SK-N-SH (cell line): ENCODE results near the gene NOL4L. TPM values are rescaled to one million over a fixed set of nuclear protein-coding genes. Genes with fewer than 3 reads are reported as not detected.

ENCODE experiments used
- CTCF ChIA-PET: fragments of 300-600, 350-600 bp; formaldehyde crosslinking; extraction: SDS; loops from one replicate; lab custom pipeline; 2021; lab: Yijun Ruan, JAX
- POLR2A ChIA-PET: fragments of 350-600 bp; sonication (Branson Sonifier 250); formaldehyde crosslinking; extraction: SDS; loops from one replicate; lab custom pipeline; 2020; ENCODE audit warnings: antibody characterized with exemption, inconsistent platforms; lab: Yijun Ruan, JAX
- DNase-seq: peaks from one replicate; pipeline ENCODE4 v3.0.0; 2012
- H2AFZ ChIP-seq: fragments of 200-600 bp; sonication (generic); 2 replicates; pipeline ENCODE4 v1.8.1; 2016; ENCODE audit warnings: antibody characterized with exemption, mild to moderate bottlenecking, low read depth
- H3F3A ChIP-seq: fragments of 200-600 bp; sonication (generic); replicated peaks from 2 replicates; pipeline ENCODE3; 2016; ENCODE audit warnings: antibody characterized with exemption, mild to moderate bottlenecking; ENCODE audit not compliant: insufficient read depth
- H3K27ac ChIP-seq, 2 experiments: fragments of 200-500 bp in 1 of 2; fragments of 200-600 bp in 1 of 2; sonication (Bioruptor generic) in 1 of 2; sonication (generic), shearing (Covaris generic) in 1 of 2; 2 replicates each; pipeline versions ENCODE4 v1.5.1 to v1.6.1; 2014 to 2016; ENCODE audit warnings: low read depth in 2 of 2, inconsistent platforms in 1 of 2, low read length in 1 of 2, mild to moderate bottlenecking in 1 of 2, mixed read lengths in 1 of 2
- H3K27me3 ChIP-seq: fragments of 200-600 bp; sonication (generic), shearing (Covaris generic); 2 replicates; pipeline ENCODE4 v1.6.1; 2016; ENCODE audit warnings: mixed run types; ENCODE audit not compliant: insufficient read depth
- H3K36me3 ChIP-seq, 2 experiments: fragments of 200-500 bp in 1 of 2; fragments of 200-600 bp in 1 of 2; sonication (Bioruptor generic) in 1 of 2; sonication (generic) in 1 of 2; replicated peaks in 1 of 2; 2 replicates each; pipeline versions ENCODE3 to v1.5.1; 2014 to 2016; ENCODE audit warnings: low read length in 1 of 2, mild to moderate bottlenecking in 1 of 2; ENCODE audit not compliant: insufficient read depth in 2 of 2, control insufficient read depth in 1 of 2
- H3K4me1 ChIP-seq, 2 experiments: fragments of 200-500 bp in 1 of 2; fragments of 200-600 bp in 1 of 2; sonication (Bioruptor generic) in 1 of 2; sonication (generic), shearing (Covaris generic) in 1 of 2; 2 replicates each; pipeline versions ENCODE4 v1.5.1 to v1.6.1; 2014 to 2016; ENCODE audit warnings: low read depth in 1 of 2, low read length in 1 of 2, mixed run types in 1 of 2; ENCODE audit not compliant: insufficient read depth in 2 of 2, control insufficient read depth in 1 of 2
- H3K4me2 ChIP-seq: fragments of 200-600 bp; sonication (generic), shearing (Covaris generic); 2 replicates; pipeline ENCODE4 v1.6.1; 2017; ENCODE audit warnings: mixed run types
- H3K4me3 ChIP-seq, 2 experiments: fragments of 200-500 bp in 1 of 2; fragments of 200-600 bp in 1 of 2; sonication (Bioruptor generic) in 1 of 2; sonication (generic), shearing (Covaris generic) in 1 of 2; 2 replicates each; pipeline versions ENCODE4 v1.5.1 to v1.8.1; 2014 to 2016; ENCODE audit warnings: low read depth in 2 of 2, inconsistent platforms in 1 of 2, low read length in 1 of 2, mild to moderate bottlenecking in 1 of 2, mixed read lengths in 1 of 2, moderate library complexity in 1 of 2
- H3K79me2 ChIP-seq: fragments of 200-600 bp; sonication (generic); 2 replicates; pipeline ENCODE4 v1.8.1; 2017; ENCODE audit warnings: mild to moderate bottlenecking; ENCODE audit not compliant: insufficient read depth
- H3K9ac ChIP-seq: fragments of 200-600 bp; sonication (generic); 2 replicates; pipeline ENCODE4 v1.6.1; 2017; ENCODE audit warnings: mixed run types
- H3K9me2 ChIP-seq: fragments of 200-600 bp; sonication (generic); 2 replicates; pipeline ENCODE4 v1.6.1; 2017; ENCODE audit warnings: mixed run types
- H3K9me3 ChIP-seq: fragments of 200-600 bp; sonication (generic); 2 replicates; pipeline ENCODE4 v1.6.1; 2017; ENCODE audit warnings: mixed run types, mild to moderate bottlenecking, moderate library complexity
- H4K20me1 ChIP-seq: fragments of 200-600 bp; sonication (generic); 2 replicates; pipeline ENCODE4 v1.6.1; 2017; ENCODE audit warnings: mild to moderate bottlenecking, mixed run types; ENCODE audit not compliant: insufficient read depth
- ELF1 ChIP-seq: IDR thresholded peaks from 2 replicates; pipeline ENCODE4 v1.4.0; 2012
- EZH2phosphoT487 ChIP-seq: fragments of 200-600 bp; sonication (generic); IDR thresholded peaks from 2 replicates; pipeline ENCODE4 v1.6.1; 2017; ENCODE audit warnings: low read depth, mixed run types, mild to moderate bottlenecking, antibody characterized with exemption, moderate library complexity, borderline replicate concordance
- FOSL2 ChIP-seq: IDR thresholded peaks from 2 replicates; pipeline ENCODE4 v1.4.0; 2012; ENCODE audit warnings: low read depth, mild to moderate bottlenecking, moderate library complexity, borderline replicate concordance
- FOXJ3 ChIP-seq: sonication (generic); formaldehyde crosslinking; IDR thresholded peaks from 2 replicates; pipeline ENCODE4 v1.5.1; 2020; ENCODE audit warnings: mild to moderate bottlenecking, missing genetic modification reagents
- IRF3 ChIP-seq: fragments of 150-350 bp; IDR thresholded peaks from 2 replicates; pipeline ENCODE4 v1.6.1; 2016; ENCODE audit warnings: mild to moderate bottlenecking, low read depth, low read length
- NRF1 ChIP-seq: IDR thresholded peaks from 2 replicates; pipeline ENCODE4 v1.6.1; 2012; ENCODE audit warnings: low read depth, mild to moderate bottlenecking, low read length
- RCOR1 ChIP-seq: fragments of 150-350 bp; IDR thresholded peaks from 2 replicates; pipeline ENCODE4 v1.6.1; 2017; ENCODE audit warnings: antibody characterized with exemption, low read length
- REST ChIP-seq: IDR thresholded peaks from 2 replicates; pipeline ENCODE4 v1.6.1; 2012; ENCODE audit warnings: mild to moderate bottlenecking, low read depth, low read length, moderate library complexity
- RFX5 ChIP-seq: IDR thresholded peaks from 2 replicates; pipeline ENCODE4 v1.6.1; 2012; ENCODE audit warnings: mild to moderate bottlenecking, improper control_type of control experiment, low read length
- SMC3 ChIP-seq: IDR thresholded peaks from 2 replicates; pipeline ENCODE4 v1.6.1; 2012; ENCODE audit warnings: low read depth, low read length, improper control_type of control experiment
- TCF12 ChIP-seq: IDR thresholded peaks from 2 replicates; pipeline ENCODE4 v1.4.0; 2012
- USF1 ChIP-seq: IDR thresholded peaks from 2 replicates; pipeline ENCODE4 v1.4.0; 2012; ENCODE audit warnings: low read depth, borderline replicate concordance
- ZBTB33 ChIP-seq: IDR thresholded peaks from 2 replicates; pipeline ENCODE4 v1.4.0; 2012; ENCODE audit warnings: low read depth, borderline replicate concordance
- WGBS: methylation state at CpG from one replicate; pipeline ENCODE4 v1.1.6; 2017; ENCODE audit warnings: low lambda C conversion rate; 5-methylcytosine and 5-hydroxymethylcytosine counted together
- polyA plus RNA-seq, 3 experiments: library from polyadenylated mRNA; depleted of rRNA; stranded (reverse); fragments of >200 nt; gene quantifications; 2 replicates each; pipeline ENCODE4 v1.2.3, GENCODE V29; 2012

NOL4L gene
- polyA plus RNA-seq, 1 of the 3 experiments (the other 2 are of a cell fraction): 14.3 TPM

DNA sequence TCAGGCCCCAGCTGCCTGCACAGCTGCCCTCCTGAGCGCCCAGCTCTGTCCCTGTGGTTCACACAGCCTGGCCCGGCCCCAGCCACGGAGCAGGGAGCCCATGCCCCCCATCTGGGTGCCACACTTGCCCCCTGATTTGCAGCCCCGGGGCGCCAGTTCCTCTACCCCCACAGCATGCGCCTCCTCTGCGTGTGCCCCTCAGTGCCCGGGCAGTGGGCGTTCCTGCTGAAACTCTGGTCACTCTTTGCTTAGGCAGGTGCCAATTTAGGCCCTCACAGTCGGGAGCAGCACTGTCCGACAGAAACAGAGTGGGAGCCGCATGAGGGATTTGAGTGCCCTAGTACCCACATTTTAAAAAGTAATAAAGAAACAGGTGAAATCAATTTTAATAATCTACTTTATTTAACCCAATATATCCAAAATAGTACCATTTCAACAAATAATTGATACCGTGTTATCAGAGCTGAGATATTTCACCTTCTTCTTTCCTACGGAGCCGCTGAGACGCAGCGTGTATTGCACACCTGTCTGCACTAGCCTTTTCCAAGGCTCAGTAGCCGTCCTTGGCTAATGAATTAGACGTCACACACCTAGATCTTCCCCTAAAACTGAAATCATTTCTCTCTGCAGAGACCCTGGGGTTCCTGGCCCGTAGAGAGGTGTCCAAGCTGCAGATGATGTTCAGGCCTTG lies 120.6 kb downstream of the NOL4L start (continued):
- TF ChIP-seq IRF3 (no peak), RFX5 (no peak), USF1 (no peak), EZH2phosphoT487 (no peak), ZBTB33 (no peak), REST (no peak), RCOR1 (no peak), FOXJ3 (no peak)

DNA sequence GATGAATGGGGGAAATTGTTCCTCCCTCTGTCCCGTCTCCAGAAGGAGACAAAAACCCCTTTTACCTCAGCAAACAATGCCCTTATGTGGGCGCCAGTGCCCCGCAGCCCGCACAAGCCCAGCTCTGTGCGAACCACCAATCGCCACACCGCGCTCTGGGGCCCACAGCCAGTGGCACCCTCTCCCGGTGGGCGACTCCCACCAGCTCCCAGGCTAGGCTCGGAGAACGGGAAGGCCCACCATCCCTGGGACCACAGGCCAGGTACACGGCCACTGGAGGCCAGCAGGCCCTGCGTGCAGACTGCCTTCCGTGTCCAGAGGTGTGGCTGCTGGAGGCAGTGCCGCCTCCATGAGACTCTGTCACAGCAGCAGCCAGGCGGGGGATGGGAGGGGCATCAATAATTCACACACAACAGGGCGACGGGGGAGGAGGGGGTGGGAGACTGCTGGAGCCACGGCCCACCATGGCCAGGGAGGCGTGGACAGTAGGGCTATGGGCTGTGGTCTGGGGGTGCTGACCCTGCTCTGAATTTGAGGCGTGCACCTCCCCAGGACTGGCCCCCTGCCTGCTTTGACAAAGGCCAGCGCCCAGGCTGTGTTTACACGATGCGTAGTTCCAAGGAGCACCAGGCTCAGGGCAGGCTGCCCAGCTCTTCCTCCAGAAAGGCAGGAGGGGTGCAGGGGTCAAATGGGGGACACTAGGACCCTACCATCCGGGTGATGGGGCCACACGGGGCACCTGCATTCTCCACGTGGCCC lies 121.3 kb downstream of the NOL4L start:
- WGBS: 85% methylated on average over 7 of the region's 28 CpGs
- H4K20me1 ChIP-seq: peaks cover 23% of the 10 kb centered on the region; the same call in 1 of the 2 replicates
- H2AFZ ChIP-seq: no peak overlapping the region
- POLR2A ChIA-PET: no interaction called here
- H3F3A ChIP-seq: peaks cover 5% of the 10 kb centered on the region
- DNase-seq: no peak
- CTCF ChIA-PET: interaction anchor here (1.1 kb wide), 1 partner anchor 15 kb away, joined by 3 read pairs; no protein-coding TSS in a partner anchor
- no peak overlapping the region for H3K4me2 ChIP-seq
- H3K9me2 ChIP-seq: no peaks in the 10 kb centered on the region
- H3K9me3 ChIP-seq: no peaks in the 10 kb centered on the region
- H3K4me1 ChIP-seq: peaks cover 0 to 57% of the 10 kb centered on the region in 2 experiments; a peak in 2 of 4 replicates
- no peaks in the 10 kb centered on the region for H3K27me3 ChIP-seq
- no peak overlapping the region for H3K4me3 ChIP-seq
- peaks cover 9 to 11% of the 10 kb centered on the region in 2 experiments for H3K36me3 ChIP-seq
- H3K79me2 ChIP-seq: peaks cover 74% of the 10 kb centered on the region
- no peak for TF ChIP-seq EZH2phosphoT487
- TF ChIP-seq RCOR1: no peak
- no peak for TF ChIP-seq FOSL2
- no peak for TF ChIP-seq SMC3
- no peak for TF ChIP-seq USF1
- TF ChIP-seq ELF1: no peak
- no peak for TF ChIP-seq NRF1
- TF ChIP-seq TCF12: no peak
- peak overlapping the region in 1 of 2 experiments; percentile 60; a peak in 1 of 4 replicates for H3K27ac ChIP-seq
- H3K9ac ChIP-seq: no peak overlapping the region
